Coronary artery (tissue), 2 donors: ENCODE data around the gene SLC7A5.

ENCODE experiments used
- DNase-seq: peaks from one replicate; pipeline ENCODE4 v3.0.0-alpha.2; 2017; ENCODE audit warnings: low spot score
- H3K27ac ChIP-seq, 2 donors: fragments of 200-600 bp; sonication (generic); one replicate each; pipeline ENCODE4 v1.5.1; 2016 to 2019
- H3K4me3 ChIP-seq: fragments of 200-600 bp; sonication (generic); 2 replicates; pipeline ENCODE4 v1.5.1; 2016; ENCODE audit warnings: mild to moderate bottlenecking, moderate library complexity
- TF ChIP-seq, protein P1 (sequence below): fragments of 200-600 bp; sonication (generic); IDR thresholded peaks from one replicate; pipeline ENCODE4 v1.5.1; 2019; ENCODE audit warnings: antibody characterized with exemption

SLC7A5 gene

DNA sequence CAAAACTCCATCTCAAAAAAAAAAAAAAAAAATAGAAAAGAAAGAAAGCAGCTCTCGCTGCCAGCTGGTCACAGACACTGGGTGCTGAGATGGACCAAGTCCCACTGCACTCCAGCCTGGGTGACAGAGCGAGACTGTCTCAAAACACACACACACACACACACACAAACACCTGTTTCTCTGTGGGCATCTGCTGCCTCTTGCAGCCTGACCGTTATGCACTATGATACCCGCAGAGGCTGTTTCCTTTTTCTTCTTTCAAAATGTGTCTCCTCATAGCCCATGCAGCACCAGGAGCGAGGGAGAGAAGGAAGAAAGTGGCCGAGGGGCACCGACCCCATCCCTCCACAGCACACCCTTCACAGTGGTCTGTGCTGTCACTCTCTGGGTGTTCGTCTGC, 66.6 kb downstream of the SLC7A5 start:
- DNase-seq: no peak
- TF ChIP-seq, protein P1, sequence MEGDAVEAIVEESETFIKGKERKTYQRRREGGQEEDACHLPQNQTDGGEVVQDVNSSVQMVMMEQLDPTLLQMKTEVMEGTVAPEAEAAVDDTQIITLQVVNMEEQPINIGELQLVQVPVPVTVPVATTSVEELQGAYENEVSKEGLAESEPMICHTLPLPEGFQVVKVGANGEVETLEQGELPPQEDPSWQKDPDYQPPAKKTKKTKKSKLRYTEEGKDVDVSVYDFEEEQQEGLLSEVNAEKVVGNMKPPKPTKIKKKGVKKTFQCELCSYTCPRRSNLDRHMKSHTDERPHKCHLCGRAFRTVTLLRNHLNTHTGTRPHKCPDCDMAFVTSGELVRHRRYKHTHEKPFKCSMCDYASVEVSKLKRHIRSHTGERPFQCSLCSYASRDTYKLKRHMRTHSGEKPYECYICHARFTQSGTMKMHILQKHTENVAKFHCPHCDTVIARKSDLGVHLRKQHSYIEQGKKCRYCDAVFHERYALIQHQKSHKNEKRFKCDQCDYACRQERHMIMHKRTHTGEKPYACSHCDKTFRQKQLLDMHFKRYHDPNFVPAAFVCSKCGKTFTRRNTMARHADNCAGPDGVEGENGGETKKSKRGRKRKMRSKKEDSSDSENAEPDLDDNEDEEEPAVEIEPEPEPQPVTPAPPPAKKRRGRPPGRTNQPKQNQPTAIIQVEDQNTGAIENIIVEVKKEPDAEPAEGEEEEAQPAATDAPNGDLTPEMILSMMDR: no peak

DNA sequence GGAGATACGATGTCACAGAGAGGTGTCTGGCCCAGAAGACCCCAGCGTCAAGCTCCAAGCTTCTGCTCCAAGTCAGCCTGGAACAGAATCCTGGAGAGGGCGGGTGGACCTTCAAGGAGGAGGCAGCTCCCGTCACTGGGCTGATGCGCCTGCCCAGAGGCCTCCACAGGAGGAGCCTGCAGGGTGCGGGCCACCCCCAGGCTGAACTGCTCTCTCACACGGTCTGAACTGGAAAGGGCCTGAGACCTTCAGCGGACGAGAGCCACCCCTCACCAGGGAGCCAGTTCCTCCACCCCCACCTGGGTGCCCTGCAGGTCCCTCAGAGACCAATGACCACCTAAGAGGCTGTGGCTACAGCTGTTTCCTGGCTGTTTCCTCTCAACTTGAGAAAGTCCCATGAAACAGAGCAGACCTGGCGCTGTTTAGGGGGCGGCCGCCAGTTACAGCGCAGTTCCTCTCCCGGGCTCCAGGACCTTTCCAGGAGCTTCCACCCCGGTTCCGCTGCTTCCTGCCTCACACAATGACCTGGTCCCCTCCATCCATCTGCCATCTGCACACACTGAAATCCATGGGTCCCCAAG, 67.5 kb downstream of the SLC7A5 start:
- DNase-seq: no peak
- Histone ChIP-seq H3K27ac (no peak overlapping the region), H3K4me3 (no peak overlapping the region)
- TF ChIP-seq, protein P1: no peak

More for the DNA sequence above, 66.6 kb downstream of the SLC7A5 start:
- Histone ChIP-seq H3K4me3 (no peak overlapping the region), H3K27ac (no peak overlapping the region)

DNA sequence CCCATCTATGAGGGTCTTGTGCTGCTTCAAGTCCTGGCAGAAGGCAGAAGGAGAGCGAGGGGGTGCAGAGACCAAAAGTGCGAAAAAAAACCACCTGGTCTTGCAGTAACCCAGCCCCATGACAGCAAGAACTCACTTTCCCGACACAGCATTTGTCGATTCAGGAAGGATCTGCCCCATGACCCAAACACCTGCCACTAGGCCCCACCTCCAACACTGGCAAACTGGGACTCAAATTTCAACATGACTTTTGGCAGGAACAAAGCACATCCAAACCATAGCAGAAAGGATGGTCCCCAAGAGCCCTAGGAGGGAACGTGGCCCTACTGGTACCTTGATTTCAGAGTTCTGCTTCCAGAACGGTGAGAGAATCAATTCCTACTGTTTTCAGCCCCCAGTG, 68.8 kb downstream of the SLC7A5 start:
- TF ChIP-seq, protein P1: no peak
- H3K27ac ChIP-seq: no peak overlapping the region
- no peak overlapping the region for H3K4me3 ChIP-seq
- no peak for DNase-seq

DNA sequence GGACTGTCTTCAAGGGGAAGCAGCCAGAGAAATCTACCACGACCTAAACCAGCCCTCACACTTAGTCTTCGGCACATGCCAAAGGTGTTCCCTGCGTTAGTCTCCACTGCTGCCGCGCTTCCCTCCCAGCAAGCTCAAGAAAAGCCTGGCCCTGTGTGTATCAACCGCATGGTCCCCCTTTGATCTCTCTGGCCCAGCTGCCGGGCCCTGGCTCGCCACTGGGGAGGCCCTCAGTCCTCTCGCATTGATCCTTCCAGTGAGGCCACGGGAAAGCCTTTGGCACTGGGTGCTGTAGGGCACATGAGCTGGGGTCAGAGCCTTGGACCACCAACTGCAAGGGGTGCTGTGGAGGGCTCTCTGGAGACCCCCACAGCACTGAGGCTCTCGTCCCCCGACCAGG, 74.0 kb downstream of the SLC7A5 start:
- TF ChIP-seq, protein P1: no peak
- no peak overlapping the region for H3K27ac ChIP-seq
- no peak for DNase-seq
- H3K4me3 ChIP-seq: no peak overlapping the region

DNA sequence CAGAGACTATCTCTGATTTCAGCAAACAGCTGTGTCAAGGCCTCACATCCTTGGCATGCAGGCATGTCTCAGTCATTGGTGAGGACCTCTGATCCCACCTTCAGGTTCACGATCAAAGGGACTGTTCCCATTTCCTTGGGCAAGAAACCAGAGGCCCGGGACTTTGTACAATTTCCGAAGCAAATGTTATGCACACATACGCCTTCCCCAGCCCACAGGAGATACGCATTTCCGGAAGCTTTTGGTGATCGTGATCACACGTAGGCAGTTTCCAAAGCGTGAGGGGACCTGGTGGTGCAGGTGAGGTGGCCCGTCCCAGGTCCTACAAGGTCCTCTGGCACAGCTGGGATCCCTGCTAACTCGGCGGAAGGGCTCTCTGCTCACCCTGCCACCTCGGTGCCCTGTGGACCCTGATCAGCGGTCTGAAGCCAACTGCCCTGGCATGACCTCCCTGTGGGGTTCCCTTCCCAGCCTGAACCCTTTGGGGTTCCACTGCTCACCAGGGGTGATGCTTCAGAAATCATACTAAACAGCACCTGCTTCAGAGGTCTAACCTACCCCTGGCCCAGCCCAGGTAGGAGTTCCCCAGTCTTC, 74.7 kb downstream of the SLC7A5 start:
- Histone ChIP-seq H3K27ac (no peak overlapping the region), H3K4me3 (no peak overlapping the region)
- TF ChIP-seq, protein P1: no peak
- no peak for DNase-seq

DNA sequence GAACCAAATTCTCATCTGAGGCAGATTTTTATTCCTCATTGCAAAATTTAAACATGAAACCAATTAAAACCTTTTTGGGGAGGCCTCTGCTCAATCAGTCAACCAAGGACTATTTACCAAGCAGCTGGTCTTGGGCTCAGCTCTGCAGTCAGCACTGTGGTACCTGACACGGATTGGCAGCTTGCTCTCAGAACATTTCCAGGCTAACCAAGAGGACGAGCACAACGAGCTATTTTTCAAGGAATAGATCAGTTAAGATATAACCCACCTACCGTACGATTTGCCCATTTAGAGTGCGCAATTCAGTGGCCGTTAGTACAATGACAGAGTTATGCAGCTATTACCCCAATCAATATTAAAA, 77.1 kb downstream of the SLC7A5 start:
- TF ChIP-seq, protein P1: no peak
- Histone ChIP-seq H3K4me3 (no peak overlapping the region), H3K27ac (no peak overlapping the region)
- no peak for DNase-seq
